HepG2 (cell line): Measurements from ENCODE around the gene HIGD1A. TPM values are rescaled to one million over a fixed set of nuclear protein-coding genes. Genes with fewer than 3 reads are reported as not detected.

Experiments used
- ATF6 ChIP-seq: sonication (generic); formaldehyde crosslinking; conservative IDR thresholded peaks from 2 replicates; pipeline ENCODE4 v1.4.0; 2020; ENCODE audit warnings: missing genetic modification reagents
- CHD4 ChIP-seq: fragments of 200-600 bp; sonication (generic); IDR thresholded peaks from 2 replicates; pipeline ENCODE4 v1.7.0; 2017; ENCODE audit warnings: mild to moderate bottlenecking, low read length, borderline replicate concordance
- DR1 ChIP-seq: sonication (generic); formaldehyde crosslinking; IDR thresholded peaks from 2 replicates; pipeline ENCODE4 v1.8.0; 2021; ENCODE audit warnings: mild to moderate bottlenecking, missing genetic modification reagents, inconsistent platforms
- ELF4 ChIP-seq: sonication (generic); formaldehyde crosslinking; IDR thresholded peaks from 2 replicates; pipeline ENCODE4 v1.5.0; 2020; ENCODE audit warnings: missing genetic modification reagents, mild to moderate bottlenecking, moderate library complexity, borderline replicate concordance
- HOXA5 ChIP-seq: sonication (generic); formaldehyde crosslinking; IDR thresholded peaks from 2 replicates; pipeline ENCODE4 v1.4.0; 2020; ENCODE audit warnings: missing genetic modification reagents
- MAFF ChIP-seq: IDR thresholded peaks from 2 replicates; pipeline ENCODE4 v1.6.1; 2011; ENCODE audit warnings: low read depth, low read length, improper control_type of control experiment
- MED13 ChIP-seq: sonication (generic); formaldehyde crosslinking; IDR thresholded peaks from 2 replicates; pipeline ENCODE4 v1.5.0; 2020; ENCODE audit warnings: missing genetic modification reagents
- MIER2 ChIP-seq: IDR thresholded peaks from 2 replicates; pipeline ENCODE4 v1.6.1; 2016; ENCODE audit warnings: missing biosample characterization, missing genetic modification reagents
- SOX5 ChIP-seq: IDR thresholded peaks from 2 replicates; pipeline ENCODE4 v1.6.1; 2016; ENCODE audit warnings: borderline replicate concordance
- ZNF609 ChIP-seq: sonication (generic); formaldehyde crosslinking; IDR thresholded peaks from 2 replicates; pipeline ENCODE4 v1.4.0; 2020; ENCODE audit warnings: mild to moderate bottlenecking, missing genetic modification reagents, borderline replicate concordance
- ZNF629 ChIP-seq: sonication (generic); formaldehyde crosslinking; conservative IDR thresholded peaks from 2 replicates; pipeline ENCODE4 v1.5.0; 2020; ENCODE audit warnings: missing genetic modification reagents
- ZNF724P ChIP-seq: sonication (generic); formaldehyde crosslinking; IDR thresholded peaks from 2 replicates; pipeline ENCODE4 v1.8.0; 2022; ENCODE audit warnings: missing genetic modification reagents, borderline replicate concordance
- polyA plus RNA-seq, 8 experiments: library from polyadenylated mRNA; depleted of rRNA in 3 of 8; stranded (reverse) in 7 of 8; unstranded in 1 of 8; fragments of >200 nt; fragmentation: Illumina TruSeq in 4 of 8; extraction: Trizol in 4 of 8; gene quantifications; 2 replicates each; pipeline versions ENCODE4 v1.2.1 to v1.2.3, GENCODE V29; 2011 to 2016; ENCODE audit warnings: low read depth in 4 of 8, missing spikeins in 1 of 8, mixed read lengths in 1 of 8; ENCODE audit not compliant: insufficient read depth in 1 of 8
- total RNA-seq, 5 experiments: library from RNA; depleted of rRNA; stranded (reverse); fragments of >200 nt; fragmentation: Illumina TruSeq; extraction: Trizol; gene quantifications; 2 replicates each; pipeline ENCODE4 v1.2.3, GENCODE V29; 2016; ENCODE audit warnings: low read depth in 1 of 5

Gene HIGD1A
- total and polyA plus RNA-seq, 2 of the 13 experiments (the other 11 are each of a cell fraction or from before 2014, with no cell fraction given), result 222 to 253 TPM

GRCh38 chr3:42841332-42841731 is 37.0 kb upstream of the HIGD1A start (continued):
- TF ChIP-seq ZNF609, result no peak
- no peak for TF ChIP-seq DR1 (CRISPR knock-in tag)
- no peak for TF ChIP-seq MED13
- no peak for TF ChIP-seq SOX5 (CRISPR knock-in tag)
- TF ChIP-seq CHD4, result no peak
- no peak for TF ChIP-seq ZNF724P (CRISPR knock-in tag)
- no peak for TF ChIP-seq ATF6
- no peak for TF ChIP-seq HOXA5
- no peak for TF ChIP-seq MAFF
- no peak for TF ChIP-seq MIER2
- TF ChIP-seq ELF4 (CRISPR knock-in tag), result no peak
- no peak for TF ChIP-seq ZNF629 (CRISPR knock-in tag)
